Neural cell (in vitro differentiated cells): Measurements from ENCODE around the gene FAM20B.

Experiments
- EP300 ChIP-seq: fragments of 450-650 bp; conservative IDR thresholded peaks from 2 replicates; pipeline ENCODE4 v1.6.1; 2014; ENCODE audit warnings: antibody characterized with exemption, mild to moderate bottlenecking, moderate library complexity; ENCODE audit not compliant: poor library complexity, severe bottlenecking
- EZH2 ChIP-seq: fragments of 200-600, 300-800 bp; shearing (Covaris generic), sonication (generic); IDR thresholded peaks from 2 replicates; pipeline ENCODE4 v1.6.1; 2014; ENCODE audit warnings: antibody characterized with exemption, low read length, borderline replicate concordance, mild to moderate bottlenecking; ENCODE audit not compliant: insufficient read depth, poor library complexity, severe bottlenecking
- POLR2AphosphoS5 ChIP-seq: IDR thresholded peaks from 2 replicates; pipeline ENCODE4 v1.6.1; 2012
- RAD21 ChIP-seq: fragments of 450-650 bp; conservative IDR thresholded peaks from 2 replicates; pipeline ENCODE4 v1.6.1; 2014; ENCODE audit warnings: antibody characterized with exemption, mild to moderate bottlenecking, moderate library complexity
- SMC3 ChIP-seq: fragments of 450-650 bp; conservative IDR thresholded peaks from 2 replicates; pipeline ENCODE4 v1.6.1; 2014; ENCODE audit warnings: antibody characterized with exemption, mild to moderate bottlenecking, moderate library complexity; ENCODE audit not compliant: poor library complexity
- TAF1 ChIP-seq: IDR thresholded peaks from 2 replicates; pipeline ENCODE4 v1.6.1; 2012; ENCODE audit warnings: low read depth
- TF ChIP-seq, protein P1 (sequence below): fragments of 450-650 bp; IDR thresholded peaks from 2 replicates; pipeline ENCODE4 v1.5.1; 2014; ENCODE audit warnings: antibody characterized with exemption, mild to moderate bottlenecking, moderate library complexity; ENCODE audit not compliant: poor library complexity, severe bottlenecking

DNA sequence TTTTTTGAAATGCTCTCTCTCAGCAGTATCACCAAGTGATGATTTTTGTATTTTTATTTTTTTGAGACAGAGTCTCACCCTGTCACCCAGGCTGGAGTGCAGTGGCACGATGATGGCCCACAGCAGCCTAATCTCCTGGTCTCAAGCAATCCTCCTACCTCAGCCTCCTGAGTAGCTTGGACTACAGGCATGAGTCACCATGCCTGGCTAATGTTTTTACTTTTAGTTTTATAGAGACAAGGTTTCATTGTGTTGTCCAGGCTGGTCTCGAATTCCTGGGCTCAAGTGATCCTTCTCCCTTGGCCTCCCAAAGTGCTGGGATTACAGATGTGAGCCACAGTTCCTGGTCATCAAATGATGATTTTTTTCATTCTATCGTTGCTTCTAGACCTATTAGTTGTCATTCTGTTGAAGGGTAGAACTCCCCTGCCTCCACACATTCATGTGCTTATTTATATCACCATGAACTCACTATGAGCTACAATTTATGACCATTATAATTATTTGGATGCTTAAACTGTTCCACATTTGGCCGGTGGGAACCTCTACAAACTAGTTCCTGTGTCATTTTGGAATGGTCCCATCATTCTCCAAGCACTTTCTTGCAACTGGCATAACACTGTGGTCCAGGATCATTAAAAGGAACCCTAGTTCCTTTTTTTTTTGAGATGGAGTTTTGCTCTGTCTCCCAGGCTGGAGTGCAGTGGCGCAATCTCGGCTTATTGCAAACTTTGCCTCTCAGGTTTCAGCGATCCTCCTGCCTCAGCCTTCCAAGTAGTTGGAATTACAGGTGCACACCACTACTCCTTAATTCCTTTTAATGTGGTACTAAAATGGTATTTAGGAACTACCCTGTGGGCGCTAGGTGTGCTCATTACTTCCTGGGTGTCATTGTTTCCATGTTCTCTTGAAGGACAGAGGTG is 35.9 kb downstream of the FAM20B start:
- TF ChIP-seq, protein P1, sequence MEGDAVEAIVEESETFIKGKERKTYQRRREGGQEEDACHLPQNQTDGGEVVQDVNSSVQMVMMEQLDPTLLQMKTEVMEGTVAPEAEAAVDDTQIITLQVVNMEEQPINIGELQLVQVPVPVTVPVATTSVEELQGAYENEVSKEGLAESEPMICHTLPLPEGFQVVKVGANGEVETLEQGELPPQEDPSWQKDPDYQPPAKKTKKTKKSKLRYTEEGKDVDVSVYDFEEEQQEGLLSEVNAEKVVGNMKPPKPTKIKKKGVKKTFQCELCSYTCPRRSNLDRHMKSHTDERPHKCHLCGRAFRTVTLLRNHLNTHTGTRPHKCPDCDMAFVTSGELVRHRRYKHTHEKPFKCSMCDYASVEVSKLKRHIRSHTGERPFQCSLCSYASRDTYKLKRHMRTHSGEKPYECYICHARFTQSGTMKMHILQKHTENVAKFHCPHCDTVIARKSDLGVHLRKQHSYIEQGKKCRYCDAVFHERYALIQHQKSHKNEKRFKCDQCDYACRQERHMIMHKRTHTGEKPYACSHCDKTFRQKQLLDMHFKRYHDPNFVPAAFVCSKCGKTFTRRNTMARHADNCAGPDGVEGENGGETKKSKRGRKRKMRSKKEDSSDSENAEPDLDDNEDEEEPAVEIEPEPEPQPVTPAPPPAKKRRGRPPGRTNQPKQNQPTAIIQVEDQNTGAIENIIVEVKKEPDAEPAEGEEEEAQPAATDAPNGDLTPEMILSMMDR, result no peak
- TF ChIP-seq TAF1, result no peak
- no peak for TF ChIP-seq EZH2
- no peak for TF ChIP-seq RAD21
- TF ChIP-seq EP300, result no peak
- TF ChIP-seq POLR2AphosphoS5, result no peak
- no peak for TF ChIP-seq SMC3
